ENCODE data around the gene STRAP.
"Not testable (repeated sequence)": the region's sequence is repeated elsewhere in the genome, so short reads cannot be mapped to it uniquely, and the experiment has no call there.

Gene STRAP

GRCh38 chr12:15928870-15929571 is 46.8 kb downstream of the STRAP start:
- no peak for DNase-seq

- DNase-seq: no peak
These were observed 49.4 kb downstream of the STRAP start for GRCh38 chr12:15931590-15932053.

GRCh38 chr12:15932327-15932726 is 50.1 kb downstream of the STRAP start:
- no peak for DNase-seq

GRCh38 chr12:15932971-15933370 is 50.8 kb downstream of the STRAP start:
- no peak for DNase-seq

GRCh38 chr12:15933751-15934150 is 51.6 kb downstream of the STRAP start:
- no peak for DNase-seq

GRCh38 chr12:15936751-15937150 is 54.6 kb downstream of the STRAP start:
- DNase-seq: no peak

- no peak for DNase-seq
These were observed 55.7 kb downstream of the STRAP start for GRCh38 chr12:15937902-15938301.

GRCh38 chr12:15939111-15939510 is 56.9 kb downstream of the STRAP start:
- no peak for DNase-seq

- no peak for DNase-seq
These were observed 60.3 kb downstream of the STRAP start for GRCh38 chr12:15942475-15942874.

- not testable (repeated sequence) for DNase-seq
These were observed 61.3 kb downstream of the STRAP start for GRCh38 chr12:15943519-15943918.

GRCh38 chr12:15948461-15948860 is 66.3 kb downstream of the STRAP start:
- DNase-seq: not testable (repeated sequence)
